Esophagus squamous epithelium (tissue), 4 donors: Measurements from ENCODE around the gene GNA12.

Experiments used
- POLR2A ChIP-seq, 4 donors: fragments of 450-650 bp; IDR thresholded peaks; one replicate each; pipeline ENCODE4 v1.6.1; 2017; ENCODE audit warnings: antibody characterized with exemption in 4 of 4, mild to moderate bottlenecking in 4 of 4, moderate library complexity in 3 of 4
- TF ChIP-seq, protein P1 (sequence below), 6 experiments: fragments of 450-650 bp in 4 of 6; fragments of 200-600 bp in 2 of 6; sonication (generic) in 2 of 6; IDR thresholded peaks; one replicate each; pipeline ENCODE4 v1.5.1; 2016 to 2019; ENCODE audit warnings: antibody characterized with exemption in 6 of 6, mild to moderate bottlenecking in 4 of 6, moderate library complexity in 4 of 6

- TF ChIP-seq, protein P1, sequence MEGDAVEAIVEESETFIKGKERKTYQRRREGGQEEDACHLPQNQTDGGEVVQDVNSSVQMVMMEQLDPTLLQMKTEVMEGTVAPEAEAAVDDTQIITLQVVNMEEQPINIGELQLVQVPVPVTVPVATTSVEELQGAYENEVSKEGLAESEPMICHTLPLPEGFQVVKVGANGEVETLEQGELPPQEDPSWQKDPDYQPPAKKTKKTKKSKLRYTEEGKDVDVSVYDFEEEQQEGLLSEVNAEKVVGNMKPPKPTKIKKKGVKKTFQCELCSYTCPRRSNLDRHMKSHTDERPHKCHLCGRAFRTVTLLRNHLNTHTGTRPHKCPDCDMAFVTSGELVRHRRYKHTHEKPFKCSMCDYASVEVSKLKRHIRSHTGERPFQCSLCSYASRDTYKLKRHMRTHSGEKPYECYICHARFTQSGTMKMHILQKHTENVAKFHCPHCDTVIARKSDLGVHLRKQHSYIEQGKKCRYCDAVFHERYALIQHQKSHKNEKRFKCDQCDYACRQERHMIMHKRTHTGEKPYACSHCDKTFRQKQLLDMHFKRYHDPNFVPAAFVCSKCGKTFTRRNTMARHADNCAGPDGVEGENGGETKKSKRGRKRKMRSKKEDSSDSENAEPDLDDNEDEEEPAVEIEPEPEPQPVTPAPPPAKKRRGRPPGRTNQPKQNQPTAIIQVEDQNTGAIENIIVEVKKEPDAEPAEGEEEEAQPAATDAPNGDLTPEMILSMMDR (IDR thresholded peaks at IDR 0.05): no peak
- no peak for TF ChIP-seq POLR2A (IDR thresholded peaks at IDR 0.05)
Measured at GRCh38 chr7:2807460-2807844, 36.7 kb downstream of the GNA12 start.
